WI38 (cell line): ENCODE data around the gene NHLRC2.
A peak's percentile ranks its signal among the peaks of the same experiment; 100 is the strongest.

Experiments
- H3K4me3 ChIP-seq: 2 replicates; pipeline ENCODE4 v1.5.1; 2011; ENCODE audit warnings: low read depth, mild to moderate bottlenecking, control low read depth, low read length
- CTCF ChIP-seq: IDR thresholded peaks from 2 replicates; pipeline ENCODE4 v1.5.1; 2012; ENCODE audit warnings: low read depth, mild to moderate bottlenecking, control low read depth, low read length

Gene NHLRC2

DNA sequence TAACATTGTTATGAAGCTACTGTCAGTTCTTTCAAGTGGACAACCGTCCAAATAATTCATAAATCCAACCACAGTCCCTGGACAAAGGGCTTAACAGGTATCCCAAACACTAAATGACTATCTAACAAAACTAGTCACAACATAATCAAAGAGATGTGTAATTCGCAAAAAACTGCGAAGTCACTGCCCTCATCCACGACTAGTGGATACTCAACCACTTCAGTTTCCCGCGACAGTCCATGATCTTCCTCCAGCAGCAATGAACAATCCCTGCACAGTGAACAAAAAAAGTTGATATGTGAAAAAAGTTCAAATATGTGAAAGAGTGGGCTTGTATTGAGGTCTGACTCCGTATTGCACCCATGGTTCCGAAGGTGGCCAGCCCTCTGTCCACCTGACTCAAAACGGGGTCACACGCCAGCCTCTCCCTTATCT is 866 bp upstream of the NHLRC2 start:
- TF ChIP-seq CTCF: no peak
- peak overlapping the region; percentile 78 for H3K4me3 ChIP-seq

- TF ChIP-seq CTCF: no peak
- peak overlapping the region; percentile 78 for H3K4me3 ChIP-seq
Measured at GRCh38 chr10:113854761-113855588, 514 bp downstream of the NHLRC2 start.

DNA sequence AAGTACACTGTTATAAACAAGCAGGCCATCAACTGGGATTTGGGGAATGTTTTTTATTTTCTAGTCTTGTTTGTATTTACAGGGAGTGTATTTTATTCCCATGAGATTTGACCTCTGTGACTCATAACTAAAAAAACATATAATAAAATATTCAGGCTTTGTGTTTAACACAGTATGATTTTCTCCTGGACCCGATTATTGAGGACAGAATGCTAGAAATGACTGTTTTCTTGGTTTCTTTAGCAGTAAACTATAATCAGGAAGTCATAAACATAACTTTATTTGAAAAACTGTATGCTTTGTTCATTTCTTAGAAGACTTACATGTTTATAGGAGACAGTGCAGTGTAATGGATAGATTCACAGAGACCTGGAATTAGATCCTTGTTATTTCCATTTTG is 2.1 kb downstream of the NHLRC2 start:
- TF ChIP-seq CTCF: no peak
- H3K4me3 ChIP-seq: peak overlapping the region; percentile 78

DNA sequence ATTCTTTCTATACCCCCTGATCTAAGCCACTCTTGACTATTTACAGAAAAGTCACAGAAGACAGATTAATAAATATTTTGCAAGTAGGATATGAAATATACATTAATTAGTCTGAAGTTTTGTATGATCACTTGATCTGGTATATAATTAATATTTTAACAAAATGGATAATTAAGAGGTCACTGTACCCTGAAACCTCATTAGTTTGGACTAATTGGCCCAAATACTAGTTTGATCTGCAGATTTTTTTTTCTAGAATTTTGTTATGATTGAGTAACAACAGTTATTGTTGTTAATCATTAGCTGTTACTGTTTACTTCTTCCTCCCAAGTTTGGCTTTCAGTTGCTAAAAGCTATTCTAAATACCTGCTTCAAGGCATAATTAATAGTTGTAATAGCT is 2.7 kb downstream of the NHLRC2 start:
- TF ChIP-seq CTCF: no peak
- no peak overlapping the region for H3K4me3 ChIP-seq

DNA sequence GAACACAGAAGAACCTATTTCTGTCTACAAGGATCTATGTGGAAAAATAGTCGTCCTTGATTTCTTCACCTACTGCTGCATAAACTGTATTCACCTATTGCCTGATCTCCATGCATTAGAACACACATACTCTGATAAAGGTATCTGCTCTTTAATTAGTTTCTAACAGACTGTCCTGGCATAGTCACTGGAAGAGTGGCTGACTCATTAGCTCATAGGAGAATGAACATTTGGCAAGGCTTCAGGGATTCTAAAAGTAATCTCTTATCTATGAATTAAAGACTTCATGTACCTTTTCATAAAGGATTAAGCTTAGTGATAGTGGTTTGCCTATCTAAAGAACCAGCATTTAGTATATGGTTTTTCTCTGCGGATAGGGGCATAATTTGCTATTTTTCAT is 4.1 kb downstream of the NHLRC2 start:
- no peak for TF ChIP-seq CTCF
- no peak overlapping the region for H3K4me3 ChIP-seq

DNA sequence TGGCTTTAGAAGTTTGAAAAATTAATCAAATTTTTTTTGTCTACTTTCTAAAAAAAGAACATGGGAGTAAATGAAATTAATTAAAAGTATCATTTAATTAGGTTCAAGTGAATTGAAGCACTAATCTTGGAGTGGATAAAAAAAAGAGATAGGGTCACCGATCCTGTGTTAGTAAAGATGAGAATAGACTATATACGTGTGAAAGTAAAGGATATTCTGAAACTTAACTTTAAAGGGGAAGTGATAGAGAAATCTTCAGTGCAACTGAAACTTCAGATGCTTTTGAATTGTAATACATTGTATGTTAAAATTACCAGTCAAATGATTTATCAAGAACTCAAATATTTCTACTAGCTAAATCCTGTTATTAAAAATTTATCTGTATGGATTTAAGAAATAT is 4.8 kb downstream of the NHLRC2 start:
- TF ChIP-seq CTCF: no peak
- H3K4me3 ChIP-seq: no peak overlapping the region

DNA sequence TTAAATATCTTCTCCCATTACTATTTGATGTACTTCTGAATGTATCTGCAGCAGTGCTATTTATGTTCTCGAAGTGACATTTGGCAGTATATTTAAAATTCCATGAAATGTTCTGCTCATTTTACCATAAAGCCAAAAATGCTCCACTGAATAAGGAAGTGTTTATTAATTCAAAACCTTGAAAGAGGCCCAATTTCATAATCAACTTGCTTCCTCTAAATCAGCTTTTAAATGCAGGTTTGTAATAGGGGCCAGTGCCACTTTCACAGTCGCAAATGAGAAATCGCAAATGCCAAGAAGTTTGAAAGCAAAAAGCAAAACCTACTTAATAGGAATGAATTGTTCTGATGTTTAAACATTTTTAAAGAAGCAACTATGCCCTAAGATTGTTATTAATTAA is 11.4 kb downstream of the NHLRC2 start:
- no peak overlapping the region for H3K4me3 ChIP-seq
- no peak for TF ChIP-seq CTCF
